Karpas-422 (cell line): Measurements from ENCODE around the gene ADGRD1. TPM values are rescaled to one million over a fixed set of nuclear protein-coding genes. Genes with fewer than 3 reads are reported as not detected.

ENCODE experiments used
- DNase-seq: peaks from one replicate; pipeline ENCODE4 v3.0.0-alpha.2; 2015
- H2AFZ ChIP-seq: fragments of 200-600 bp; sonication (generic); 2 replicates; pipeline ENCODE4 v1.6.1; 2014; ENCODE audit warnings: antibody characterized with exemption, low read length, mixed read lengths
- H3K27ac ChIP-seq: fragments of 200-600 bp; sonication (generic); 2 replicates; pipeline ENCODE4 v1.5.1; 2014; ENCODE audit warnings: mild to moderate bottlenecking, low read length, moderate library complexity
- H3K27me3 ChIP-seq: fragments of 200-600 bp; sonication (generic); 2 replicates; pipeline ENCODE4 v1.6.1; 2014; ENCODE audit warnings: low read length, mixed read lengths
- H3K36me3 ChIP-seq: fragments of 200-600 bp; sonication (generic); 2 replicates; pipeline ENCODE4 v1.6.1; 2014; ENCODE audit warnings: low read length, mixed read lengths; ENCODE audit not compliant: insufficient read depth
- H3K4me1 ChIP-seq: fragments of 200-600 bp; sonication (generic); 2 replicates; pipeline ENCODE4 v1.6.1; 2014; ENCODE audit warnings: mild to moderate bottlenecking, low read length, mixed read lengths
- H3K4me2 ChIP-seq: fragments of 200-600 bp; sonication (generic); 2 replicates; pipeline ENCODE4 v1.6.1; 2014; ENCODE audit warnings: low read length, low read depth, mild to moderate bottlenecking; ENCODE audit not compliant: poor library complexity, severe bottlenecking
- H3K4me3 ChIP-seq: fragments of 200-600 bp; sonication (generic); 2 replicates; pipeline ENCODE4 v1.5.1; 2014; ENCODE audit warnings: mild to moderate bottlenecking, antibody characterized with exemption, low read length, mixed read lengths
- H3K79me2 ChIP-seq: fragments of 200-600 bp; sonication (generic); 2 replicates; pipeline ENCODE4 v1.6.1; 2014; ENCODE audit warnings: mild to moderate bottlenecking, low read length, mixed read lengths
- H3K9ac ChIP-seq: fragments of 200-600 bp; sonication (generic); 2 replicates; pipeline ENCODE4 v1.6.0; 2014; ENCODE audit warnings: low read length
- H3K9me2 ChIP-seq: fragments of 200-600 bp; sonication (generic), shearing (Covaris generic); replicated peaks from 2 replicates; pipeline ENCODE4 v1.6.0; 2014; ENCODE audit warnings: mild to moderate bottlenecking, low read length, moderate library complexity; ENCODE audit not compliant: insufficient read depth
- H3K9me3 ChIP-seq: fragments of 300-700, 200-600 bp; sonication (generic); 2 replicates; pipeline ENCODE4 v1.6.1; 2014; ENCODE audit warnings: low read length, mixed read lengths
- H4K20me1 ChIP-seq: fragments of 200-600 bp; sonication (generic); 2 replicates; pipeline ENCODE4 v1.6.1; 2014; ENCODE audit warnings: mild to moderate bottlenecking, antibody characterized with exemption, low read length, low read depth; ENCODE audit not compliant: insufficient read depth
- total RNA-seq: library from RNA; depleted of rRNA; stranded (reverse); fragments of >200 nt; shearing (Covaris generic); gene quantifications from 2 replicates; pipeline ENCODE4 v1.2.3, GENCODE V29; 2014; ENCODE audit warnings: low replicate concordance

Gene ADGRD1
- total RNA-seq, 1 experiment from 2014 or later, result not detected

GRCh38 chr12:130956009-130956408 is 2.3 kb downstream of the ADGRD1 start:
- H3K4me1 ChIP-seq, result no peaks in the 10 kb centered on the region
- H3K27ac ChIP-seq, result no peak overlapping the region
- H3K36me3 ChIP-seq, result no peaks in the 10 kb centered on the region
- H2AFZ ChIP-seq, result no peak overlapping the region
- H3K4me3 ChIP-seq, result no peak overlapping the region
- no peaks in the 10 kb centered on the region for H3K79me2 ChIP-seq
- H3K27me3 ChIP-seq, result no peaks in the 10 kb centered on the region
- no peaks in the 10 kb centered on the region for H3K9me3 ChIP-seq
- H3K9ac ChIP-seq, result no peak overlapping the region
- H4K20me1 ChIP-seq, result no peaks in the 10 kb centered on the region
- no peak for DNase-seq
- H3K4me2 ChIP-seq, result no peak overlapping the region
- H3K9me2 ChIP-seq, result no peaks in the 10 kb centered on the region

- H3K4me3 ChIP-seq, result no peak overlapping the region
- no peaks in the 10 kb centered on the region for H3K27me3 ChIP-seq
- H3K36me3 ChIP-seq, result no peaks in the 10 kb centered on the region
- no peaks in the 10 kb centered on the region for H3K79me2 ChIP-seq
- H3K4me1 ChIP-seq, result no peaks in the 10 kb centered on the region
- no peak overlapping the region for H3K4me2 ChIP-seq
- H3K9ac ChIP-seq, result no peak overlapping the region
- no peak overlapping the region for H2AFZ ChIP-seq
- no peak overlapping the region for H3K27ac ChIP-seq
- no peaks in the 10 kb centered on the region for H3K9me3 ChIP-seq
- no peaks in the 10 kb centered on the region for H3K9me2 ChIP-seq
- DNase-seq, result no peak
- H4K20me1 ChIP-seq, result no peaks in the 10 kb centered on the region
Measured at GRCh38 chr12:130956456-130957303, 3.0 kb downstream of the ADGRD1 start.

DNA sequence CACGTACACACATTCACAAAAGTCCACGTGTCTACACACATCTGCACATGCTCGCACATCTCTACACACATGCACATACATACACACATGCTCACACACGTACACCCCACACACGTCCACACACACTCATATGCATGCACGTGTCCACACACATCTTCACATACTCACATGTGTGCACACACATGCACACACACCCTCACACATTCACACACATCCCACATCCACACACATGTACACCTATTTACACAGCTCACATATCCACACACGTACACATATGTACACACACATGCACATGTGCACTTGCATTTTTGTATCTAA is 3.6 kb downstream of the ADGRD1 start:
- Histone ChIP-seq H3K4me3 (no peak overlapping the region), H3K4me1 (no peaks in the 10 kb centered on the region), H3K9ac (no peak overlapping the region), H3K36me3 (no peaks in the 10 kb centered on the region), H3K9me3 (no peaks in the 10 kb centered on the region), H3K79me2 (no peaks in the 10 kb centered on the region), H3K9me2 (no peaks in the 10 kb centered on the region), H2AFZ (no peak overlapping the region), H3K4me2 (no peak overlapping the region), H3K27me3 (no peaks in the 10 kb centered on the region), H4K20me1 (no peaks in the 10 kb centered on the region), H3K27ac (no peak overlapping the region)
- DNase-seq, result no peak

GRCh38 chr12:130958557-130959140 is 4.9 kb downstream of the ADGRD1 start:
- H3K9ac ChIP-seq, result no peak overlapping the region
- no peaks in the 10 kb centered on the region for H3K36me3 ChIP-seq
- H3K4me3 ChIP-seq, result no peak overlapping the region
- no peaks in the 10 kb centered on the region for H4K20me1 ChIP-seq
- no peaks in the 10 kb centered on the region for H3K9me2 ChIP-seq
- DNase-seq, result no peak
- no peaks in the 10 kb centered on the region for H3K9me3 ChIP-seq
- H2AFZ ChIP-seq, result no peak overlapping the region
- H3K27me3 ChIP-seq, result no peaks in the 10 kb centered on the region
- no peaks in the 10 kb centered on the region for H3K4me1 ChIP-seq
- no peak overlapping the region for H3K27ac ChIP-seq
- H3K79me2 ChIP-seq, result no peaks in the 10 kb centered on the region
- H3K4me2 ChIP-seq, result no peak overlapping the region

GRCh38 chr12:130959632-130960031 is 5.9 kb downstream of the ADGRD1 start:
- Histone ChIP-seq H3K9ac (no peak overlapping the region), H3K36me3 (no peaks in the 10 kb centered on the region), H4K20me1 (no peaks in the 10 kb centered on the region), H3K27ac (no peak overlapping the region), H3K4me2 (no peak overlapping the region), H3K27me3 (no peaks in the 10 kb centered on the region), H2AFZ (no peak overlapping the region), H3K79me2 (no peaks in the 10 kb centered on the region), H3K4me1 (no peaks in the 10 kb centered on the region), H3K9me3 (no peaks in the 10 kb centered on the region), H3K4me3 (no peak overlapping the region), H3K9me2 (no peaks in the 10 kb centered on the region)
- no peak for DNase-seq

DNA sequence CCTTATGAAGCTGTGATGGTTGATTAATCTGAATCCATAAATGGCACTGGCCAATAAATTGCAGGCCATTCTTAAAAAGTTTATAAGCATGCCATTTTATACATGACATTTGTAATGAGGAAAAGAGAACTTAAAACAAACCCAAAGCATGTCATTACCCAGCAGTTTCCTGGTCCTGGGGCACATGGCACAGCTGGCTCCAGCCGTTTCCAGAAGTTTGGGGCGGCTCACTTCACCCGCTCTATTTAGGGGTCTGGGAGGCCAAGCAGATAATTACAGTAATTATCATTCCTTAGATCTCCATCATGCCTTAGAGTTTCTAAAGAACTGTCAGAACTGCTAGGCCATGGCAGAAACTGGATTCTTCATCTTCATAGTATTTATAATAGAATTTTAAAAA is 6.4 kb downstream of the ADGRD1 start:
- DNase-seq, result no peak
- Histone ChIP-seq H3K27me3 (no peaks in the 10 kb centered on the region), H3K4me1 (no peaks in the 10 kb centered on the region), H3K36me3 (no peaks in the 10 kb centered on the region), H3K4me3 (no peak overlapping the region), H3K27ac (no peak overlapping the region), H3K9me3 (no peaks in the 10 kb centered on the region), H2AFZ (no peak overlapping the region), H3K9ac (no peak overlapping the region), H3K4me2 (no peak overlapping the region), H3K79me2 (no peaks in the 10 kb centered on the region), H4K20me1 (no peaks in the 10 kb centered on the region), H3K9me2 (no peaks in the 10 kb centered on the region)

DNA sequence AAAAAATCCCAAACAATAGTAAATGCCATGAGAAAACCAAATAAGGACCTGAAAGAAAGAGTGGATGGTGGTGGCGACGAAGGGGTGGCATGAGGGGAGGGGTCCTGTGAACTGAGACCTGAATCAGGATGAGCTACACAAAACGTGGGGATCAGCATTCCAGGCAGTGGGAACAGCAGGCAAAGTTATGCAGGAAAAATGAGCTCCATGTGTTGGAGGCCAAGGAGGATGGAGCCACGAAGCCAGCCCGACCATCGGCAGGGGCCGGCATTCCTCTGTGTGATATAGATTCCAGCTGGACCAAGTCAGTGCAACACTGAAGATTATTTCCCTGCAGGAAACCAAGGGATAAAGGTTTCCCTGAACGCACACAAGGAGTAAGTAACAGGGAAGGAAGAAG is 7.1 kb downstream of the ADGRD1 start:
- DNase-seq, result no peak
- Histone ChIP-seq H3K9me3 (no peaks in the 10 kb centered on the region), H3K36me3 (no peaks in the 10 kb centered on the region)

DNA sequence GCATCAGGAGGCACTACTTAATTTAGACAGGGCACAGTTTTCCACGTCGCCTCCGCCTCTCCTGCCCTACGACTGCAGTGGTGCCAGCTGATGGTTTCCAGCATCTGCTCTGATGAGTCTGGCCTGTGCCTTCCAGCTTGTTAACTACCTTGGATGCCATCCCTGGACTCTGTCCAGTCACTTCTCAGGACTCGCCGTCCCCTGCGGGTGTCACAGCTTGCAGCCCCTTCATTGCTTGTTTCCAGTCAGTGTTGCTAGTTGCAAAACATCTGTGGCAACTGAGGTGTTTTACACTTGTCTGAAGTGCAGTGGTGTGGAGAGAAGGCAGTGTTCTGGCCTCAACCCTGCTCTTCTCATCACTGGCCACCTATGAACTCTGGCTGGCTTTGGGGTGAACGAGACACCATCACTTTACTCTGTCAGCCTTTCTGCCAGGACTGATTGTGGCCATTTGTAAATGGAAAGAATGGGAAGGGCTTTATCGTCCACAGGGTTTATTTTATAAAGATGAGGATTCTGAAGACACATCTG is 8.3 kb downstream of the ADGRD1 start:
- no peak for DNase-seq
- Histone ChIP-seq H3K27me3 (no peaks in the 10 kb centered on the region), H3K4me3 (no peak overlapping the region), H2AFZ (no peak overlapping the region), H3K9me3 (no peaks in the 10 kb centered on the region), H3K9me2 (no peaks in the 10 kb centered on the region), H3K79me2 (no peaks in the 10 kb centered on the region), H3K36me3 (no peaks in the 10 kb centered on the region), H3K4me1 (peaks cover 12% of the 10 kb centered on the region), H3K9ac (no peak overlapping the region), H3K4me2 (no peak overlapping the region), H4K20me1 (no peaks in the 10 kb centered on the region), H3K27ac (no peak overlapping the region)

More for the DNA sequence above, 7.1 kb downstream of the ADGRD1 start:
- Histone ChIP-seq H4K20me1 (no peaks in the 10 kb centered on the region), H3K27me3 (no peaks in the 10 kb centered on the region), H3K9ac (no peak overlapping the region), H3K9me2 (no peaks in the 10 kb centered on the region), H3K4me1 (peaks cover 6% of the 10 kb centered on the region), H3K27ac (no peak overlapping the region), H3K79me2 (no peaks in the 10 kb centered on the region), H2AFZ (no peak overlapping the region), H3K4me2 (no peak overlapping the region), H3K4me3 (no peak overlapping the region)
